ENCODE measurements around the gene DUSP28. TPM values are rescaled to one million over a fixed set of nuclear protein-coding genes. Genes with fewer than 3 reads are reported as not detected.

DUSP28 gene
- total and polyA plus RNA-seq, 4 donors: 1.9 to 4.1 (median 3.0) TPM

- Histone ChIP-seq H3K4me1 (ENCODE audit: control insufficient read depth in 4 of 4, insufficient read depth in 4 of 4, low read length in 3 of 4) (no peaks in the 10 kb centered on the region), H3K9me3 (ENCODE audit: control insufficient read depth in 4 of 4, low read length in 3 of 4) (no peaks in the 10 kb centered on the region), H3K27ac (ENCODE audit: low read depth in 1 of 2, low read length in 2 of 2) (no peak overlapping the region), H3K4me3 (ENCODE audit: low read depth in 1 of 3, low read length in 3 of 3) (no peak overlapping the region), H3K27me3 (ENCODE audit: control insufficient read depth in 4 of 4, insufficient read depth in 4 of 4, low read length in 3 of 4) (no peaks in the 10 kb centered on the region), H3K36me3 (ENCODE audit: control insufficient read depth in 4 of 4, insufficient read depth in 3 of 4, low read depth in 1 of 4, low read length in 3 of 4) (peaks cover 0 to 12% (median 5%) of the 10 kb centered on the region in 4 donors), H3K9ac (ENCODE audit: low read depth in 1 of 2, low read length in 2 of 2) (no peak overlapping the region)
- DNase-seq (ENCODE audit: low spot score): peak; percentile 21
- TF ChIP-seq HNF4G (IDR thresholded peaks at IDR 0.05) (no peak), NR2F2 (IDR thresholded peaks at IDR 0.05) (no peak), TAF1 (conservative IDR thresholded peaks at IDR 0.05) (no peak), MAX (IDR thresholded peaks at IDR 0.05) (no peak), ZBTB33 (IDR thresholded peaks at IDR 0.05) (no peak), JUND (IDR thresholded peaks at IDR 0.05) (no peak)
- WGBS: 97% methylated on average over 11 of the region's 11 CpGs
Measured at GRCh38 chr2:240512109-240512485, 48.1 kb upstream of the DUSP28 start.

- peak; percentile 26 for DNase-seq (ENCODE audit: low spot score)
- TF ChIP-seq TAF1 (conservative IDR thresholded peaks at IDR 0.05) (no peak), RAD21 (IDR thresholded peaks at IDR 0.05) (no peak), REST (IDR thresholded peaks at IDR 0.05) (no peak), HNF4A (conservative IDR thresholded peaks at IDR 0.05) (no peak), JUND (IDR thresholded peaks at IDR 0.05) (no peak), FOXA2 (IDR thresholded peaks at IDR 0.05) (no peak), HNF4G (IDR thresholded peaks at IDR 0.05) (no peak), NR2F2 (IDR thresholded peaks at IDR 0.05) (no peak), ZBTB33 (IDR thresholded peaks at IDR 0.05) (no peak), EGR1 (IDR thresholded peaks at IDR 0.05; ENCODE audit: low read depth in 2 of 2) (no peak)
Measured at GRCh38 chr2:240512666-240513535, 47.3 kb upstream of the DUSP28 start.

More at GRCh38 chr2:240512666-240513535, 47.3 kb upstream of the DUSP28 start:
- H3K9me3 ChIP-seq (ENCODE audit: control insufficient read depth in 4 of 4, low read length in 3 of 4): no peaks in the 10 kb centered on the region
- H3K4me1 ChIP-seq (ENCODE audit: control insufficient read depth in 4 of 4, insufficient read depth in 4 of 4, low read length in 3 of 4): peaks cover 0 to 2% (median 0%) of the 10 kb centered on the region in 4 donors
- 97% methylated on average over 21 of the region's 21 CpGs for whole genome bisulfite sequencing
- peaks cover 0 to 12% (median 5%) of the 10 kb centered on the region in 4 donors for H3K36me3 ChIP-seq (ENCODE audit: control insufficient read depth in 4 of 4, insufficient read depth in 3 of 4, low read depth in 1 of 4, low read length in 3 of 4)
- no peak overlapping the region for H3K4me3 ChIP-seq (ENCODE audit: low read depth in 1 of 3, low read length in 3 of 3)
- H3K27ac ChIP-seq (ENCODE audit: low read depth in 1 of 2, low read length in 2 of 2): no peak overlapping the region
- H3K9ac ChIP-seq (ENCODE audit: low read depth in 1 of 2, low read length in 2 of 2): no peak overlapping the region
- H3K27me3 ChIP-seq (ENCODE audit: control insufficient read depth in 4 of 4, insufficient read depth in 4 of 4, low read length in 3 of 4): no peaks in the 10 kb centered on the region
